Neural progenitor cell (in vitro differentiated cells): ENCODE data around the gene RAB42.

Experiments used
- EZH2 ChIP-seq: fragments of 200-600 bp; sonication (generic); IDR thresholded peaks from 2 replicates; pipeline ENCODE4 v1.6.1; 2017; ENCODE audit warnings: antibody characterized with exemption, mild to moderate bottlenecking, moderate library complexity
- EZH2phosphoT487 ChIP-seq: fragments of 200-600 bp; sonication (generic); IDR thresholded peaks from 2 replicates; pipeline ENCODE4 v1.6.1; 2017; ENCODE audit warnings: antibody characterized with exemption
- TF ChIP-seq, protein P1 (sequence below): fragments of 200-600 bp; sonication (generic); IDR thresholded peaks from 2 replicates; pipeline ENCODE4 v1.5.1; 2017; ENCODE audit warnings: antibody characterized with exemption, mild to moderate bottlenecking

DNA sequence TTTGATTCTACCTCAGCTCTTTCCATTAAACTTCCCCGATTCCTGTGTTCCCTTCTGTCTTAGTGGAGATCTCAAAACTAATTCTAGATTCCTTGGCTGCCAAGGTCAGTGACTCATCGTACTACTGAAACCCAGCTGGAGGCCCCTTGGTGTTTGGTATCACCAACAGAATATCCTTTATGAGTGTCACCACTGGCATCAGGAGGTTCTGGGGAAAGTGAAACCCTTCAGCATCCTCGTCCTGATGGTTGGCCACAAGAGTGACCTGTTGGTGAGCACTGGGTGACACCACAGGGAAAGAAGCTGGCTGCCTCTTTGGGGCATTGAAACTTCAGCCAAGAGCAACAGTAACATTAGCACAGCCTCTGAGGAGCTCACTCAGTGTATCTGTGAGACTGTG lies 9.6 kb downstream of the RAB42 start:
- TF ChIP-seq, protein P1, sequence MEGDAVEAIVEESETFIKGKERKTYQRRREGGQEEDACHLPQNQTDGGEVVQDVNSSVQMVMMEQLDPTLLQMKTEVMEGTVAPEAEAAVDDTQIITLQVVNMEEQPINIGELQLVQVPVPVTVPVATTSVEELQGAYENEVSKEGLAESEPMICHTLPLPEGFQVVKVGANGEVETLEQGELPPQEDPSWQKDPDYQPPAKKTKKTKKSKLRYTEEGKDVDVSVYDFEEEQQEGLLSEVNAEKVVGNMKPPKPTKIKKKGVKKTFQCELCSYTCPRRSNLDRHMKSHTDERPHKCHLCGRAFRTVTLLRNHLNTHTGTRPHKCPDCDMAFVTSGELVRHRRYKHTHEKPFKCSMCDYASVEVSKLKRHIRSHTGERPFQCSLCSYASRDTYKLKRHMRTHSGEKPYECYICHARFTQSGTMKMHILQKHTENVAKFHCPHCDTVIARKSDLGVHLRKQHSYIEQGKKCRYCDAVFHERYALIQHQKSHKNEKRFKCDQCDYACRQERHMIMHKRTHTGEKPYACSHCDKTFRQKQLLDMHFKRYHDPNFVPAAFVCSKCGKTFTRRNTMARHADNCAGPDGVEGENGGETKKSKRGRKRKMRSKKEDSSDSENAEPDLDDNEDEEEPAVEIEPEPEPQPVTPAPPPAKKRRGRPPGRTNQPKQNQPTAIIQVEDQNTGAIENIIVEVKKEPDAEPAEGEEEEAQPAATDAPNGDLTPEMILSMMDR: no peak
- no peak for TF ChIP-seq EZH2phosphoT487
- no peak for TF ChIP-seq EZH2
